Measurements from ENCODE around the gene CSMD2. TPM values are rescaled to one million over a fixed set of nuclear protein-coding genes. Genes with fewer than 3 reads are reported as not detected.

The CSMD2 gene
- total RNA-seq, 1 donor from 2014 or later: 2.6 TPM

- peaks cover 16% of the 10 kb centered on the region for H3K4me1 Mint-ChIP-seq
- H3K27ac Mint-ChIP-seq: no peak overlapping the region
- H3K4me3 ChIP-seq: no peak overlapping the region
- DNase-seq (ENCODE audit: low spot score): no peak
- no peak overlapping the region for H3K4me2 ChIP-seq
- no peaks in the 10 kb centered on the region for H3K9me3 ChIP-seq (ENCODE audit: low read depth)
- no peaks in the 10 kb centered on the region for H3K36me3 Mint-ChIP-seq
- H3K27me3 ChIP-seq: no peaks in the 10 kb centered on the region
- H3K9me3 Mint-ChIP-seq: no peaks in the 10 kb centered on the region
- H4K20me1 ChIP-seq (ENCODE audit: low read depth): peaks cover 3% of the 10 kb centered on the region
- TF ChIP-seq EZH2phosphoT487 (IDR thresholded peaks at IDR 0.05) (no peak), CTCF (IDR thresholded peaks at IDR 0.05) (no peak), EZH2 (IDR thresholded peaks at IDR 0.05) (no peak)
- H3K4me1 ChIP-seq: peaks cover 5% of the 10 kb centered on the region
- H2AFZ ChIP-seq (replicated peaks): no peak overlapping the region
- peaks cover 4% of the 10 kb centered on the region for H3K27me3 Mint-ChIP-seq (ENCODE audit: insufficient read depth, low read depth)
- H3K36me3 ChIP-seq: no peaks in the 10 kb centered on the region
- no peaks in the 10 kb centered on the region for H3K79me2 ChIP-seq (ENCODE audit: low read depth)
- no peak overlapping the region for H3K9ac ChIP-seq
- H3F3A ChIP-seq (ENCODE audit: low read depth): no peaks in the 10 kb centered on the region
- H3K4me3 Mint-ChIP-seq: no peak overlapping the region
- no peak overlapping the region for H3K27ac ChIP-seq
Measured at GRCh38 chr1:33852711-33853110, 312.3 kb downstream of the CSMD2 start.

GRCh38 chr1:33850481-33850880 is 314.5 kb downstream of the CSMD2 start:
- H3K27me3 ChIP-seq: no peaks in the 10 kb centered on the region
- no peaks in the 10 kb centered on the region for H3K79me2 ChIP-seq (ENCODE audit: low read depth)
- H3F3A ChIP-seq (ENCODE audit: low read depth): no peaks in the 10 kb centered on the region
- no peak overlapping the region for H3K27ac ChIP-seq
- H3K9ac ChIP-seq: no peak overlapping the region
- H3K9me3 Mint-ChIP-seq: no peaks in the 10 kb centered on the region
- no peak overlapping the region for H3K4me3 Mint-ChIP-seq
- H3K9me3 ChIP-seq (ENCODE audit: low read depth): no peaks in the 10 kb centered on the region
- no peaks in the 10 kb centered on the region for H3K27me3 Mint-ChIP-seq (ENCODE audit: insufficient read depth, low read depth)
- peaks cover 16% of the 10 kb centered on the region for H3K4me1 Mint-ChIP-seq
- peaks cover 5% of the 10 kb centered on the region for H3K4me1 ChIP-seq
- no peak overlapping the region for H3K27ac Mint-ChIP-seq
- peaks cover 3% of the 10 kb centered on the region for H4K20me1 ChIP-seq (ENCODE audit: low read depth)
- no peaks in the 10 kb centered on the region for H3K36me3 ChIP-seq
- no peak for DNase-seq (ENCODE audit: low spot score)
- H2AFZ ChIP-seq (replicated peaks): no peak overlapping the region
- TF ChIP-seq EZH2 (IDR thresholded peaks at IDR 0.05) (no peak), CTCF (IDR thresholded peaks at IDR 0.05) (no peak), EZH2phosphoT487 (IDR thresholded peaks at IDR 0.05) (no peak)
- H3K4me2 ChIP-seq: no peak overlapping the region
- H3K4me3 ChIP-seq: no peak overlapping the region
- H3K36me3 Mint-ChIP-seq: no peaks in the 10 kb centered on the region

- H3K27me3 ChIP-seq: no peaks in the 10 kb centered on the region
- no peak for TF ChIP-seq CTCF (IDR thresholded peaks at IDR 0.05)
- TF ChIP-seq EZH2 (IDR thresholded peaks at IDR 0.05): no peak
- no peak for TF ChIP-seq EZH2phosphoT487 (IDR thresholded peaks at IDR 0.05)
- no peaks in the 10 kb centered on the region for H3K9me3 ChIP-seq (ENCODE audit: low read depth)
- H3K79me2 ChIP-seq (ENCODE audit: low read depth): no peaks in the 10 kb centered on the region
- H3K9ac ChIP-seq: no peak overlapping the region
- peaks cover 3% of the 10 kb centered on the region for H4K20me1 ChIP-seq (ENCODE audit: low read depth)
- Mint-ChIP-seq H3K4me3 (no peak overlapping the region), H3K27me3 (ENCODE audit: insufficient read depth, low read depth) (no peaks in the 10 kb centered on the region), H3K27ac (no peak overlapping the region), H3K4me1 (peaks cover 17% of the 10 kb centered on the region), H3K9me3 (no peaks in the 10 kb centered on the region), H3K36me3 (no peaks in the 10 kb centered on the region)
- peaks cover 5% of the 10 kb centered on the region for H3K4me1 ChIP-seq
- no peak for DNase-seq (ENCODE audit: low spot score)
- H3K4me3 ChIP-seq: no peak overlapping the region
- H3K27ac ChIP-seq: no peak overlapping the region
- no peaks in the 10 kb centered on the region for H3F3A ChIP-seq (ENCODE audit: low read depth)
- H2AFZ ChIP-seq (replicated peaks): no peak overlapping the region
- H3K36me3 ChIP-seq: no peaks in the 10 kb centered on the region
- H3K4me2 ChIP-seq: no peak overlapping the region
Measured at GRCh38 chr1:33849211-33849610, 315.8 kb downstream of the CSMD2 start.

Measured in neural progenitor cell (in vitro differentiated cells).